GM12873 (cell line): ENCODE measurements around the gene GSTA4.

Experiments used
- CTCF ChIP-seq: IDR thresholded peaks from 2 replicates; pipeline ENCODE4 v1.5.1; 2012; ENCODE audit warnings: low read depth, mild to moderate bottlenecking, moderate library complexity, low read length, control low read depth; ENCODE audit not compliant: insufficient read depth; ENCODE audit errors: missing control alignments

GSTA4 gene

GRCh38 chr6:53028467-53028866 lies 33.4 kb upstream of the GSTA4 start:
- no peak for TF ChIP-seq CTCF

DNA sequence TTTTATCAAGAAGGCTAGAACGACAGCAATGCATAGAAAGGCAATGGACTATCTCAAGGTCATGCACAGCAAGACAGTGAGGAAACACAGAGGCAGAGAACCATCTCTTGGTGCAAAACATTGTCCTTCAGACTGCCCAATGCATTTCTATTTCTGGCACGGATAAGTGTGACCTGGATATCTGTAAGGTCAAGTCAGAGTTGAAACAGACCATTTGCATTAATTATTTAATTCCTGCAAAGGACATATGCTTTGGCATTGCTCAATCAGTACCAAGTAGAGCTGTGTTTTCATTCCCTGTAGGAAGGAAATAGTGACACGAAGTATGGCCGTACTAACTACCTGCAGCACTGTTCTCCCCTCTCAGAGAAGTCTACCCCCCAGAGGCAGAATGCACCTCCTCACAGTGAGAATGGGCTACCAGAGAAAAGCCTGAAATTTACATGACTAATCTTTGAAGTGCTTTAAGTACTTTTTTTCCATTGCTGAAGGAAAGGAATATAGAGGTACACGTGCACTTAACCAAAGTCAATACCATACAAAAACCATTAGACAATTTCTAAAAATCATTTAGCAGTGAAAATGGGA lies 32.1 kb upstream of the GSTA4 start:
- no peak for TF ChIP-seq CTCF

- TF ChIP-seq CTCF = no peak
These were observed 31.4 kb upstream of the GSTA4 start for GRCh38 chr6:53026526-53026925.

DNA sequence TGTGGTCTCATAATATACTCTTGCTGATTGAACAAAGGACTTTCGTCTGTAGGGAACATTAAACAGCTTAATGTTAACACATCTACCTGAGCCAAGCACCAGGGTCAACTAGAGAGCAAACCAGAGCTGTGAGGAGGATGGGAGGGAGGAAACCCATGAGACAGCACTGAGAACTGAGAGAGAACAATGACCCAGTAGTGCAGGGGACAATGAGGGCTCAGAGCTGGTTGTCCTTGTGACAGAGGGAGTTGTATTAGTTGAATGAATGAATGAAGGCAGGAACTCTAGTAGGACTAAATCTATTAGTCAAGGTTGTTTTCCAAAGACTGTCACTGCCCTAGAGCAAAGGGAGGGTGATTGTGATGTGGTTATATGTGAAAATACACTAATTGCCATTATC lies 28.2 kb upstream of the GSTA4 start:
- no peak for TF ChIP-seq CTCF

DNA sequence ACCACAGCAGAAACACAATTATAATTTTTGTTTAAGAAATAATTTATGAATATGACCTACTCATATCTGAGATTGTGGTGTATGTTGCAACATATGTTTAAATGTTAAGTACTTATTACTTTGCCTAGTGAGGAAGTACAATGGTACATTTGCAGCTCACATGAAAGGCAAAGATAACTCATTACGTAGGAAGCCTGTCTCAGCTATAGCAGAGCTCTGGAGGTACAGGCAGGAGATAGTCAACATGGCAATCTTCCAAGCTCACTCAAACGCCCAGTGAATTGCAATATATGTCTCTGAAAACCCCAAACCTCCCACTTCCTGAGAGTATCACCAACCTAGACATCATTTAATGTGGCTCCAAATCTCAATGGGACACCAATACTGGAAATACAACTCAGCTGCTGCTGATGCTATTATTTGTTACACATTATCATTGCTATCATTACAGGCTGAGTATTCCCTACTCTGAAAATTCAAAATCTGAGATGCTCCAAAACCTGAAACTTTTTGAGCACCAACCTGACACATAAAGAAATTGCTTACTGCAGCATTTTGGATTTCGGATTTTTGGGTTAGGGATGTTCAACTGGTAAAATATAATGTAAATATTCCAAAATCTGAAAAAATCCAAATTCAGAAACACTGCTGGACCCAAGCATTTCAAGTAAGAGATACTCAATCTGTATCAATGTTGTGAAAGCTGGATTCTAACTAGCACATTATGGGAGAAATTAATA lies 25.1 kb upstream of the GSTA4 start:
- no peak for TF ChIP-seq CTCF

DNA sequence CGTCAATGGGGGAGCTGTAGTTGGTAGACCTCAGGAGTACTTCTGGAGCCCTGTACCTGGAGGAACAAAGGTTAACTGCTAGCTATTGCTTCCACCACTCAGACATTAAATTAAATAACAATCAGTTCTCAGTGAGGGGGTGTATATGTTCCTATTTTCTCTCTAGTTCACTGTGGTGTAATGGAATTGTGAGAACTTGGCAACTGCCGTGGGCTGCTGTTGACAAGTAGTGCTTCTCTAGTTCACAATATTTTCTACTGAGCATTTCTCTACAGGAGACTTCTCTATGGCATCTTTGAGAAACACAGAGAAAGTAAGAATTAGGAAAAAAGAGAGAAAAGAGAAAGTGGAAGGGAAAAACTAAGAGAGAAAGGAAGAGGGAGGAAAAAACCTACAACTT lies 23.4 kb upstream of the GSTA4 start:
- TF ChIP-seq CTCF = no peak

DNA sequence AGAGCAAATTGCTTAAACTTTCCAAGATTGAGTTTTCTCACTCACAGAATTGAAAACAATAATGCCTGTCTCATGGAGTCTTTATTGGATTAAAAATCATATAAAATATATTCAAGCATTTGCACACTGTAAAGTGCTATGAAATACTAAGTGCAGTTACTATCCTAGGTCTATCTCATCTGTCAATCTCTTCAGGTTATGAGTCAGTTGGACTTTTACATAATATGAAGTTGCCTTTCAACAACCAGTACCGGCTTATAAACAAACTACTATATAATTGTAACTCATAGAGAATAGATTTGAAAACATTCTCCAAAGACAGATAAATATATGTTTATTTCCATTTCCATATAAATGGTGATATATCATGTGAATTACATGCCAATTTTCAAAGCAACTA lies 20.4 kb upstream of the GSTA4 start:
- TF ChIP-seq CTCF = no peak
